ENCODE data around the gene KLF7.

Gene KLF7

GRCh38 chr2:207128867-207129266 lies 36.9 kb downstream of the KLF7 start:
- no peak overlapping the region for H3K9ac ChIP-seq (ENCODE audit: low read depth in 1 of 2, low read length in 2 of 2)
- H3K9me3 ChIP-seq (ENCODE audit: control insufficient read depth in 1 of 2, low read length in 2 of 2): no peaks in the 10 kb centered on the region
- no peaks in the 10 kb centered on the region for H3K27me3 ChIP-seq (ENCODE audit: control insufficient read depth in 1 of 2, insufficient read depth in 2 of 2, low read length in 2 of 2)
- no peak overlapping the region for H3K4me3 ChIP-seq (ENCODE audit: low read depth in 1 of 2, low read length in 2 of 2)
- peaks cover 0 to 15% of the 10 kb centered on the region in 2 donors for H3K4me1 ChIP-seq (ENCODE audit: control insufficient read depth in 1 of 2, insufficient read depth in 2 of 2, low read length in 2 of 2)
- H3K36me3 ChIP-seq (ENCODE audit: control insufficient read depth in 1 of 2, insufficient read depth in 2 of 2, low read length in 2 of 2): peaks cover 0 to 2% of the 10 kb centered on the region in 2 donors
- no peak overlapping the region for H3K27ac ChIP-seq (ENCODE audit: low read depth, low read length)

- H3K27ac ChIP-seq (ENCODE audit: low read depth, low read length): no peak overlapping the region
- no peak overlapping the region for H3K9ac ChIP-seq (ENCODE audit: low read depth in 1 of 2, low read length in 2 of 2)
- H3K4me3 ChIP-seq (ENCODE audit: low read depth in 1 of 2, low read length in 2 of 2): no peak overlapping the region
- peaks cover 0 to 8% of the 10 kb centered on the region in 2 donors for H3K36me3 ChIP-seq (ENCODE audit: control insufficient read depth in 1 of 2, insufficient read depth in 2 of 2, low read length in 2 of 2)
- H3K4me1 ChIP-seq (ENCODE audit: control insufficient read depth in 1 of 2, insufficient read depth in 2 of 2, low read length in 2 of 2): peaks cover 0 to 3% of the 10 kb centered on the region in 2 donors
- H3K9me3 ChIP-seq (ENCODE audit: control insufficient read depth in 1 of 2, low read length in 2 of 2): no peaks in the 10 kb centered on the region
- H3K27me3 ChIP-seq (ENCODE audit: control insufficient read depth in 1 of 2, insufficient read depth in 2 of 2, low read length in 2 of 2): no peaks in the 10 kb centered on the region
Measured at GRCh38 chr2:207126724-207127308, 38.9 kb downstream of the KLF7 start.

GRCh38 chr2:207123776-207124391 lies 41.9 kb downstream of the KLF7 start:
- Histone ChIP-seq H3K4me1 (ENCODE audit: control insufficient read depth in 1 of 2, insufficient read depth in 2 of 2, low read length in 2 of 2) (no peaks in the 10 kb centered on the region), H3K36me3 (ENCODE audit: control insufficient read depth in 1 of 2, insufficient read depth in 2 of 2, low read length in 2 of 2) (peaks cover 0 to 8% of the 10 kb centered on the region in 2 donors), H3K27ac (ENCODE audit: low read depth, low read length) (no peak overlapping the region), H3K9ac (ENCODE audit: low read depth in 1 of 2, low read length in 2 of 2) (no peak overlapping the region), H3K4me3 (ENCODE audit: low read depth in 1 of 2, low read length in 2 of 2) (no peak overlapping the region), H3K9me3 (ENCODE audit: control insufficient read depth in 1 of 2, low read length in 2 of 2) (no peaks in the 10 kb centered on the region), H3K27me3 (ENCODE audit: control insufficient read depth in 1 of 2, insufficient read depth in 2 of 2, low read length in 2 of 2) (no peaks in the 10 kb centered on the region)

GRCh38 chr2:207123335-207123744 lies 42.4 kb downstream of the KLF7 start:
- Histone ChIP-seq H3K9ac (ENCODE audit: low read depth in 1 of 2, low read length in 2 of 2) (no peak overlapping the region), H3K27ac (ENCODE audit: low read depth, low read length) (no peak overlapping the region), H3K27me3 (ENCODE audit: control insufficient read depth in 1 of 2, insufficient read depth in 2 of 2, low read length in 2 of 2) (no peaks in the 10 kb centered on the region), H3K4me3 (ENCODE audit: low read depth in 1 of 2, low read length in 2 of 2) (no peak overlapping the region), H3K9me3 (ENCODE audit: control insufficient read depth in 1 of 2, low read length in 2 of 2) (no peaks in the 10 kb centered on the region), H3K36me3 (ENCODE audit: control insufficient read depth in 1 of 2, insufficient read depth in 2 of 2, low read length in 2 of 2) (peaks cover 0 to 8% of the 10 kb centered on the region in 2 donors), H3K4me1 (ENCODE audit: control insufficient read depth in 1 of 2, insufficient read depth in 2 of 2, low read length in 2 of 2) (no peaks in the 10 kb centered on the region)

- H3K27me3 ChIP-seq (ENCODE audit: control insufficient read depth in 1 of 2, insufficient read depth in 2 of 2, low read length in 2 of 2): no peaks in the 10 kb centered on the region
- no peak overlapping the region for H3K27ac ChIP-seq (ENCODE audit: low read depth, low read length)
- H3K9ac ChIP-seq (ENCODE audit: low read depth in 1 of 2, low read length in 2 of 2): no peak overlapping the region
- no peaks in the 10 kb centered on the region for H3K4me1 ChIP-seq (ENCODE audit: control insufficient read depth in 1 of 2, insufficient read depth in 2 of 2, low read length in 2 of 2)
- no peaks in the 10 kb centered on the region for H3K9me3 ChIP-seq (ENCODE audit: control insufficient read depth in 1 of 2, low read length in 2 of 2)
- H3K4me3 ChIP-seq (ENCODE audit: low read depth in 1 of 2, low read length in 2 of 2): no peak overlapping the region
- H3K36me3 ChIP-seq (ENCODE audit: control insufficient read depth in 1 of 2, insufficient read depth in 2 of 2, low read length in 2 of 2): peaks cover 0 to 8% of the 10 kb centered on the region in 2 donors
Measured at GRCh38 chr2:207122651-207123334, 43.0 kb downstream of the KLF7 start.

- H3K4me3 ChIP-seq (ENCODE audit: low read depth in 1 of 2, low read length in 2 of 2): no peak overlapping the region
- no peaks in the 10 kb centered on the region for H3K27me3 ChIP-seq (ENCODE audit: control insufficient read depth in 1 of 2, insufficient read depth in 2 of 2, low read length in 2 of 2)
- H3K36me3 ChIP-seq (ENCODE audit: control insufficient read depth in 1 of 2, insufficient read depth in 2 of 2, low read length in 2 of 2): peaks cover 0 to 8% of the 10 kb centered on the region in 2 donors
- H3K4me1 ChIP-seq (ENCODE audit: control insufficient read depth in 1 of 2, insufficient read depth in 2 of 2, low read length in 2 of 2): no peaks in the 10 kb centered on the region
- H3K9ac ChIP-seq (ENCODE audit: low read depth in 1 of 2, low read length in 2 of 2): no peak overlapping the region
- no peaks in the 10 kb centered on the region for H3K9me3 ChIP-seq (ENCODE audit: control insufficient read depth in 1 of 2, low read length in 2 of 2)
- H3K27ac ChIP-seq (ENCODE audit: low read depth, low read length): no peak overlapping the region
Measured at GRCh38 chr2:207121784-207122183, 44.0 kb downstream of the KLF7 start.

GRCh38 chr2:207119048-207119447 lies 46.7 kb downstream of the KLF7 start:
- no peaks in the 10 kb centered on the region for H3K9me3 ChIP-seq (ENCODE audit: control insufficient read depth in 1 of 2, low read length in 2 of 2)
- peaks cover 0 to 8% of the 10 kb centered on the region in 2 donors for H3K36me3 ChIP-seq (ENCODE audit: control insufficient read depth in 1 of 2, insufficient read depth in 2 of 2, low read length in 2 of 2)
- H3K4me3 ChIP-seq (ENCODE audit: low read depth in 1 of 2, low read length in 2 of 2): no peak overlapping the region
- no peaks in the 10 kb centered on the region for H3K4me1 ChIP-seq (ENCODE audit: control insufficient read depth in 1 of 2, insufficient read depth in 2 of 2, low read length in 2 of 2)
- H3K27ac ChIP-seq (ENCODE audit: low read depth, low read length): no peak overlapping the region
- no peak overlapping the region for H3K9ac ChIP-seq (ENCODE audit: low read depth in 1 of 2, low read length in 2 of 2)
- no peaks in the 10 kb centered on the region for H3K27me3 ChIP-seq (ENCODE audit: control insufficient read depth in 1 of 2, insufficient read depth in 2 of 2, low read length in 2 of 2)

- Histone ChIP-seq H3K27ac (ENCODE audit: low read depth, low read length) (no peak overlapping the region), H3K4me1 (ENCODE audit: control insufficient read depth in 1 of 2, insufficient read depth in 2 of 2, low read length in 2 of 2) (no peaks in the 10 kb centered on the region), H3K9ac (ENCODE audit: low read depth in 1 of 2, low read length in 2 of 2) (no peak overlapping the region)
Measured at GRCh38 chr2:207117668-207118067, 48.1 kb downstream of the KLF7 start.

GRCh38 chr2:207115715-207116364 lies 49.9 kb downstream of the KLF7 start:
- H3K4me3 ChIP-seq (ENCODE audit: low read depth in 1 of 2, low read length in 2 of 2): no peak overlapping the region

More at GRCh38 chr2:207117668-207118067, 48.1 kb downstream of the KLF7 start:
- Histone ChIP-seq H3K27me3 (ENCODE audit: control insufficient read depth in 1 of 2, insufficient read depth in 2 of 2, low read length in 2 of 2) (no peaks in the 10 kb centered on the region), H3K4me3 (ENCODE audit: low read depth in 1 of 2, low read length in 2 of 2) (no peak overlapping the region), H3K9me3 (ENCODE audit: control insufficient read depth in 1 of 2, low read length in 2 of 2) (no peaks in the 10 kb centered on the region), H3K36me3 (ENCODE audit: control insufficient read depth in 1 of 2, insufficient read depth in 2 of 2, low read length in 2 of 2) (no peaks in the 10 kb centered on the region)

GRCh38 chr2:207113414-207113813 lies 52.3 kb downstream of the KLF7 start:
- no peaks in the 10 kb centered on the region for H3K36me3 ChIP-seq (ENCODE audit: control insufficient read depth in 1 of 2, insufficient read depth in 2 of 2, low read length in 2 of 2)
- H3K27ac ChIP-seq (ENCODE audit: low read depth, low read length): no peak overlapping the region
- H3K4me1 ChIP-seq (ENCODE audit: control insufficient read depth in 1 of 2, insufficient read depth in 2 of 2, low read length in 2 of 2): no peaks in the 10 kb centered on the region
- H3K27me3 ChIP-seq (ENCODE audit: control insufficient read depth in 1 of 2, insufficient read depth in 2 of 2, low read length in 2 of 2): no peaks in the 10 kb centered on the region
- no peaks in the 10 kb centered on the region for H3K9me3 ChIP-seq (ENCODE audit: control insufficient read depth in 1 of 2, low read length in 2 of 2)
- H3K4me3 ChIP-seq (ENCODE audit: low read depth in 1 of 2, low read length in 2 of 2): no peak overlapping the region
- H3K9ac ChIP-seq (ENCODE audit: low read depth in 1 of 2, low read length in 2 of 2): no peak overlapping the region

More at GRCh38 chr2:207115715-207116364, 49.9 kb downstream of the KLF7 start:
- H3K27me3 ChIP-seq (ENCODE audit: control insufficient read depth in 1 of 2, insufficient read depth in 2 of 2, low read length in 2 of 2): no peaks in the 10 kb centered on the region
- no peaks in the 10 kb centered on the region for H3K36me3 ChIP-seq (ENCODE audit: control insufficient read depth in 1 of 2, insufficient read depth in 2 of 2, low read length in 2 of 2)
- no peaks in the 10 kb centered on the region for H3K9me3 ChIP-seq (ENCODE audit: control insufficient read depth in 1 of 2, low read length in 2 of 2)
- H3K9ac ChIP-seq (ENCODE audit: low read depth in 1 of 2, low read length in 2 of 2): no peak overlapping the region
- H3K27ac ChIP-seq (ENCODE audit: low read depth, low read length): no peak overlapping the region
- no peaks in the 10 kb centered on the region for H3K4me1 ChIP-seq (ENCODE audit: control insufficient read depth in 1 of 2, insufficient read depth in 2 of 2, low read length in 2 of 2)
